ENCODE measurements around the gene OR4K2.
"Not testable (repeated sequence)": the region's sequence is repeated elsewhere in the genome, so short reads cannot be mapped to it uniquely, and the experiment has no call there.

OR4K2 gene, protein sequence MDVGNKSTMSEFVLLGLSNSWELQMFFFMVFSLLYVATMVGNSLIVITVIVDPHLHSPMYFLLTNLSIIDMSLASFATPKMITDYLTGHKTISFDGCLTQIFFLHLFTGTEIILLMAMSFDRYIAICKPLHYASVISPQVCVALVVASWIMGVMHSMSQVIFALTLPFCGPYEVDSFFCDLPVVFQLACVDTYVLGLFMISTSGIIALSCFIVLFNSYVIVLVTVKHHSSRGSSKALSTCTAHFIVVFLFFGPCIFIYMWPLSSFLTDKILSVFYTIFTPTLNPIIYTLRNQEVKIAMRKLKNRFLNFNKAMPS

GRCh38 chr14:19874842-19875241, at the start of gene OR4K2:
OR4K2 (plus strand) TSS chr14:19875142; CDS start chr14:19876268, 1,126 bp downstream.
- DNase-seq (ENCODE audit: low read depth): no peak

GRCh38 chr14:19827626-19828244, 47.2 kb upstream of the OR4K2 start:
- not testable (repeated sequence) for DNase-seq (ENCODE audit: low read depth)

DNA sequence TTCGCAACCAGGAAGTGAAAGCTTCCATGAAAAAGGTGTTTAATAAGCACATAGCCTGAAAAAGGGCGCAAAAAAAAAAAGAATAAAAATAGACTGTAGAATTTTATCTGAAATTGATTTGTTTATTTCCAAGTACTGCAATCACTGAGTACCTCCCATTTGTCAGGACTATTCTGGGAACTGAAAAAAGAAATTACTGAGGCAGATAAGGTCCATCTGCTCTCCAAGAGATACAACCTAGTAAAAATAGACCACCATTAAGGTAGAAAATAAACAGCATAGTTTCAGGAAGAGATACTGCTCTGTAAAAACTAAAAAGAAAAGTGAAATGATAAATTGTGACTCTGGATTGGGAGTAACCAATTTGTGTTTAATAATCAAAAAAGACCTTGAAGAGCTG, 46.6 kb upstream of the OR4K2 start:
- no peak for DNase-seq (ENCODE audit: low read depth)

DNA sequence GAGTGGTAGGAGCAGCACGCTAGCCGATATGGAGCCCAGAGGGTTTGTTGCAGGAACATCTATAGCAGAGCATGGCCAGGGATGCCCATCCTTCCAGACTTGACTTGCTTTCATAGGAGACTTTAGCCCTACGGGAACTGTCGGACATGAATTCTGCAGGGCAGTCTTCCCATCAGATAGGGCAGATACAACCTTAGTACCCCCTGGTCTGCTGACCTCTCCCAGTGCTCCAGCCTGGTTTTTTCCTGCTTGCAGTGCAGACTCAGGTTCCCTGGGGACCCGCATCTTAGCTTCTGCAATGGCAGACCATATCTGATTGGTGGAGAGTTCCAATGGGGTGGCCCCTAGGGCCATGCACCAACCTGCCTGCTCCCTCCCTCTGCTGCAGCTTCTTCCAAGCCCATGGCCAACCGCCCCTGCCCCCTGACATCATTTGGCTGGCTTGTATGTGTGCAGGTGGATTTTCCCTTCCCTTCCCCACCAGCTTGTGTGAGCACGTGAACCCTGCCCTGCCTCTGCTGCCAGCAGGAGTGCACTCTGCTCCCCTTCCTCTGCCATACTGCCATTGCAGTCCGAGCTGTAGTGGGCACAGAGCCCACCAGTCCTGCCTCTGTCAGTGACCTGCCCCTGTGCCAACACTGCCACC, 40.6 kb upstream of the OR4K2 start:
- DNase-seq (ENCODE audit: low read depth): not testable (repeated sequence)

- no peak for DNase-seq (ENCODE audit: low read depth)
Measured at GRCh38 chr14:19838433-19838832, 36.5 kb upstream of the OR4K2 start.

GRCh38 chr14:19851365-19851764, 23.6 kb upstream of the OR4K2 start:
- DNase-seq (ENCODE audit: low read depth): no peak

GRCh38 chr14:19866061-19866669, 8.8 kb upstream of the OR4K2 start:
- DNase-seq (ENCODE audit: low read depth): not testable (repeated sequence)

DNA sequence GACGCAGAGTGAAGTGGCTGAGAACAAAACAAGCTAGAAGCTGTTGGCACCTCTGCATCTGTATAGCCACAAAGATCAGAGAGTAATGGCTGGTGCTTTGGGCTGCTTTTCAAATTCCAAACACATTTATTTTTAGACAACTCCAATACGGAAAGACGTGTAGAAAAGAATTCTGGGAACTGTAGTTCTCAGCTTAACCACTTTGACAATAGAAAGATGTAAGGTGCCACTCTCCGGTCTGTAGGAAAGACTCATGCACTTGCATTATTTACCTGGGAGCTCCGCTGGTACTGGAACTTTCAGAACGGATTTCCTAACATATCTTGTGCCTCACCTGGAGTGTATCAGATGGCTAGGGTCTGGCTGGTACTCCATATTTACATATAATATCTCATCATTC, 1.8 kb upstream of the OR4K2 start:
- no peak for DNase-seq (ENCODE audit: low read depth)

GRCh38 chr14:19878029-19878642, 3.2 kb downstream of the OR4K2 start:
- DNase-seq (ENCODE audit: low read depth): no peak

DNA sequence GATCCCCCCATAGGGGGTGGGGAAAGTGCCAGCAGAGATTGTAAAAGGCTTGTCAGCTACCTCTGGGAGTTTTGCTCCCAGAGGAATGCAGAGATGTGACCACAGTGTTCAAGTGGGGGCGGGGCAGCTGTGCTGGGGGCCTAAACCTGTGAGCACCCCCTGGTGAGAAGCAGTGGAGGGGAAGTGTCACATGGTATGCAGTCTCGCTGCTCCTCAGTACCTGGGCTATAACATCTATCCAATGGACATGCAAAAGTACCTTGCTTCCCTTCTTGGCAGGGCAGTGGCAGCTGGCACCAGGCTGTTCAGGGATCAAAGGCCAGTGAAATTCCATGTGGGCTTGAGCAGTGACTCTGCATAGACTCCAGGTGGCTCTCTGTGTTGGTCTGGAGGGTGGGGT, 20.3 kb downstream of the OR4K2 start:
- DNase-seq (ENCODE audit: low read depth): no peak

DNA sequence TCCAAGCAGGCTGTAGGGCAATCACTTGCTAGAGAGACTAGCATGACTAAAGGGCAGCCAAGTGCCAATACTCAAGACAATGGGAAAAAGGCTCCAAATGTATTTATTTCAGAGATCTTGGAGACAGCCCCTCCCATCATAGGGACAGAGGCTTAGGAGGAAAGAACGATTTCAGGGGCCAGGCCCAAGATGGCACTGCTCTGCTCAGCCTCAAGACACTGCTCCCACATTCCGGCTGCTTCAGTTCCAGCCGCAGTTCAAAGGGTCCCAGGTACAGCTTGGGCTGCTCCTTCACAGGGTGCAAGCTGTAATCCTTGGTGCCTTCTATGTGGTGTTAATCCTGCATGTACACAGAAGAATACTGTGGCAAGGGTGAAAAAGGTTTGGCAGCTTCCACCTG, 26.1 kb downstream of the OR4K2 start:
- no peak for DNase-seq (ENCODE audit: low read depth)

DNA sequence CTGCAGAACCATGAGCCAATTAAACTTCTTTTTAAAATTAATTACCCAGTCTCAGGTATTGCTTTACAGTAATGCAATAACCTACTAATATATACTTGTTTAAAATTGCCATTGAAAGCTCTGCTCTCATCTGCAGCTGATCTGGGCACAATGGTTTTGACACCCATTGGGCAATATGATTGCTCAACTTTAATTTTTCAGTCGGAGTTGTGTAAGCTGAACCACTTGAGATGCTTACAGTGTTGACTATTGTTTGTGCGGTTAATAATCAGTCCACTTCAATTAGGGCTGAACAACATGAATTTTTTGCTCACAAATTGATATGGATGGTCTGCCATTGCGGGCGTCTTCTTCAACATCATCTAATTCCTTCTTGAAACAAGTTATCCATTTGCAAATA, 27.5 kb downstream of the OR4K2 start:
- DNase-seq (ENCODE audit: low read depth): no peak

DNA sequence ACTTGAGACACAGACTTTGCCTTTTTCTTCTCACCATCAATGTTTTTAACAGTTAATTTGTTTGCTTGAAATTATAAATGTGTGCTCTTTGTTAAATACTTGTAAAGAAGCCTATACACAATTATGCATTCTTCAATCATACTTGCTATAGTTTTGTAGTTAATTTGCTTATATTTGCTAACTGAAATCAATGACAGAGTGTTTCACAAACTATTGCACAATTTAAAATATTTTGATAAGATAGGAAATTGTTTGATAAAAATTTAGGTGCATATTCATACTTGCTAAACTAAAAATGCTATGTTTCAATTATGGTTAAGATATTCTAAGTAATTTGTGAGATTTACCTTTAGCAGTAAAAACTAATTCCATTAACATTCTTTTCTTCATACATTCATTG, 31.7 kb downstream of the OR4K2 start:
- DNase-seq (ENCODE audit: low read depth): no peak

DNA sequence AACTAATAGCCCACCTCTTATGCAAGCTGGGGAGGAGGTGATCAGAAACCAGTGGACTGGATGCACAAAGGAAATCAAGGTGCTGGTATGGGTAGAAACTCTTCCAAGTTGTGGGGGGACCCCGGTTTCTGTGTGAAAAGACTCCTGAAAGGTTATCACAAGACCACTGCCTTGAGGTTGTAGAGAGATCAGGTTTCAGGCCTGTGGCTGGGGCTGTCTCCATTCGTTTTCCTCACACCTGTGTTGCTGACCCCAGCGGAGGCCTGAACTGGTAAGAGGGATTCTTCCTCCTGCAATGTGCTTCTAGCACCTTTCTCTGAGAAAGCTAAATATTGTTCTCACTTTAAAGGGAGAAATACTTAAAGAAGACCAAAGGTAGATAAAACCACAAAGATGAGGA, 36.2 kb downstream of the OR4K2 start:
- DNase-seq (ENCODE audit: low read depth): no peak

DNA sequence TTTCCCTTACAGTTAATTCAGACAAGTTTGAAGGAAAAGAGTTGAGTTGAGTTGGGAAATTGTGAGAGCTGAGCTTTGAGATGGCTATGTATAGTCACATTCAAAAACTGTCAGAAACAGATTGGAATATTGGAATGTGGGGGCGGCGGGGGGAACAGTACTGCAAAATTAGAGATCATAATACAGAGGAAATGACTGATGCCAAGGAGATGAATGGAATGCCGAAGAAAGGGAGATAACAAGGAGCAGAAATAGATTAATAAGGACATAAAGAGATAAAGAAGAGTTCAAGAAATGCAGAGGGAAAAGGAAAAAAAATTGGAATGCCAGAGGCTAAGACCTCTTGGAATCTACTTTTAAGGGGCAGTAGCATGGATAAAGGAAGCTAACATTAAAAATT, 42.3 kb downstream of the OR4K2 start:
- DNase-seq (ENCODE audit: low read depth): no peak

GRCh38 chr14:19917955-19918518, 43.1 kb downstream of the OR4K2 start:
- DNase-seq (ENCODE audit: low read depth): no peak

GRCh38 chr14:19918553-19919264, 43.8 kb downstream of the OR4K2 start:
- no peak for DNase-seq (ENCODE audit: low read depth)

DNA sequence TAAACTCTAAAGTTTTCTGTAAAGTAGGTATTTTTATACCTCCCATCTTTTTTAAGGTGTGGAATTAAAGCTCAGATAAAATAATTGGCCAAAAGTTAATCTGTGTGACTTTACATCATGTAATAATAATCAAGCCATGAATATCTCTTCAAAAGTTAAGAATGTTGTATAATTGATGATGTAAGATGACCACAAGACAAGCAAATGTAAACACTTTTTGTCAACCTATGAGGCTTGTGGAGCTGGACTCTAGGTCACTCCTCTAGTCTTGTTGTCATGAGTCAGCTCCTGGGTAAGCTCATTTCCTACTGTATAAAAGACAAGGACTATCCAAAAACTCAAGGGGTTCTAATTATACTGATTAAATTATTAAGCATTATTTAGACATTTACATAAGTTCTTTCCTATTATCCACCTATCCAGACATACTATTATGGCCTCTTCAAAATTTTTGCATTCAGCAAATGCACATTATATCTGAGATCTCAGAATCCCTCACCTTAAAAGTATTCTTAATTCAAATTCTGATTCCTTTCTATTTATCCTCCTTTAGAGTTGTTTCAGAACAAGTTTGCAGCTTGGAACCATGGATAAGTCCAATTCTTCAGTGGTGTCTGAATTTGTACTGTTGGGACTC, 45.2 kb downstream of the OR4K2 start, which contains the start of gene OR4K5:
TSS of gene OR4K5 (plus strand) at position 587 of the 637 bp plus-strand sequence. CDS start at position 587, 0 bp downstream.
- DNase-seq (ENCODE audit: low read depth): no peak

DNA sequence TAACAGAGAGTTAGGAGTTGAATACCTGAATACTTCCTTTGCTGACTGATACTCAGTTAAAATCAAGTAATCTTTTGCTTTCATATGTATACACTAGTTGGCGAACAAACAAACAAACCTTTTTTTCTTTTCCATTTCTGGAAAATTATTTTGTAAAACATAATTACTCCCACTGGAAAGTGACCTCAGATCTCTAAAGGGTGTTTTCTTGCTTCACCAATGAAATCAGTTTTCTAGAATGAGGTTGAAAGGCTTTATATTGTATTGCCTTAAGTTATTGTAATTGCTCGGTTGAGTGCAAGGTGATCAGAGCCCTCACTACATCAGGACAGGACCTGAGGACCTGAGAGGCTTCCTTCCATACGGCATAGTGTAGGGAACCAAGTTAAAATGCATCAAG, 55.7 kb downstream of the OR4K2 start, which contains the start of gene OR4K1:
TSS of gene OR4K1 (plus strand) at position 301 of the 400 bp plus-strand sequence. CDS start 4,750 bp downstream, outside the sequence.
- no peak for DNase-seq (ENCODE audit: low read depth)

All from stimulated activated CD8-positive, alpha-beta memory T cell treated with anti-CD3 and anti-CD28 coated beads, Interleukin-7, amount 100 ng/mL, for 24 hours (primary cell).